Fibroblast of lung (primary cell): ENCODE measurements around the gene CMTM4. TPM values are rescaled to one million over a fixed set of nuclear protein-coding genes. Genes with fewer than 3 reads are reported as not detected.
"Not testable (repeated sequence)": the region's sequence is repeated elsewhere in the genome, so short reads cannot be mapped to it uniquely, and the experiment has no call there.

Experiments
- DNase-seq, 2 donors: peaks; one replicate each; pipeline versions ENCODE4 v3.0.0 to v3.0.0-alpha.2; 2010; ENCODE audit warnings: low read depth in 2 of 2
- H2AFZ ChIP-seq: 2 replicates; pipeline ENCODE4 v1.5.1; 2012; ENCODE audit warnings: low read length, control low read depth, inconsistent platforms
- H3K27ac ChIP-seq: 2 replicates; pipeline ENCODE4 v1.5.1; 2011; ENCODE audit warnings: low read length, control low read depth; ENCODE audit not compliant: insufficient read depth
- H3K27me3 ChIP-seq: 2 replicates; pipeline ENCODE4 v1.5.1; 2011; ENCODE audit warnings: mild to moderate bottlenecking, low read length; ENCODE audit not compliant: control insufficient read depth, insufficient read depth
- H3K36me3 ChIP-seq: 2 replicates; pipeline ENCODE4 v1.5.1; 2011; ENCODE audit warnings: low read length; ENCODE audit not compliant: control insufficient read depth, insufficient read depth
- H3K4me1 ChIP-seq: 2 replicates; pipeline ENCODE4 v1.5.1; 2011; ENCODE audit warnings: low read length; ENCODE audit not compliant: control insufficient read depth, insufficient read depth; ENCODE audit errors: extremely low read depth
- H3K4me2 ChIP-seq: 2 replicates; pipeline ENCODE4 v1.5.1; 2011; ENCODE audit warnings: low read length, control low read depth; ENCODE audit not compliant: insufficient read depth; ENCODE audit errors: extremely low read depth
- H3K4me3 ChIP-seq, 4 experiments: fragments of 200-600 bp in 1 of 4; sonication (generic) in 1 of 4; replicated peaks in 1 of 4; 2 replicates each; pipeline ENCODE4 v1.5.1; 2011 to 2016; ENCODE audit warnings: low read length in 4 of 4, low read depth in 3 of 4, mild to moderate bottlenecking in 3 of 4, control low read depth in 2 of 4, inconsistent platforms in 1 of 4, mixed read lengths in 1 of 4; ENCODE audit not compliant: insufficient read depth in 1 of 4; ENCODE audit errors: control extremely low read depth in 1 of 4
- H3K79me2 ChIP-seq: 2 replicates; pipeline ENCODE4 v1.5.1; 2012; ENCODE audit warnings: mild to moderate bottlenecking, low read length, inconsistent platforms; ENCODE audit not compliant: control insufficient read depth, insufficient read depth
- H3K9ac ChIP-seq: 2 replicates; pipeline ENCODE4 v1.5.1; 2011; ENCODE audit warnings: mild to moderate bottlenecking, low read length, control low read depth; ENCODE audit not compliant: insufficient read depth
- H3K9me3 ChIP-seq: 2 replicates; pipeline ENCODE4 v1.5.1; 2012; ENCODE audit warnings: low read depth, low read length; ENCODE audit not compliant: control insufficient read depth, insufficient read depth
- H4K20me1 ChIP-seq: 2 replicates; pipeline ENCODE4 v1.5.1; 2011; ENCODE audit warnings: low read length; ENCODE audit not compliant: control insufficient read depth, insufficient read depth; ENCODE audit errors: extremely low read depth
- CTCF ChIP-seq, 2 donors: IDR thresholded peaks in 1 of 2; conservative IDR thresholded peaks in 1 of 2; 1 replicate in 1 of 2; 2 replicates in 1 of 2; pipeline ENCODE4 v1.5.1; 2011 to 2012; ENCODE audit warnings: low read length in 2 of 2, control low read depth in 1 of 2, inconsistent platforms in 1 of 2, low read depth in 1 of 2, mild to moderate bottlenecking in 1 of 2
- EZH2 ChIP-seq: IDR thresholded peaks from 2 replicates; pipeline ENCODE4 v1.5.1; 2012; ENCODE audit warnings: low read length, control low read depth, mild to moderate bottlenecking; ENCODE audit errors: missing control alignments
- polyA plus RNA-seq, 2 donors: library from polyadenylated mRNA; depleted of rRNA in 1 of 2; stranded (reverse) in 1 of 2; unstranded in 1 of 2; fragments of >200 nt; gene quantifications; 2 replicates each; pipeline ENCODE4 v1.2.1, GENCODE V29; 2011 to 2012; ENCODE audit warnings: missing spikeins in 1 of 2
- total RNA-seq: library from RNA; depleted of rRNA; stranded (reverse); fragments of >200 nt; gene quantifications from 2 replicates; pipeline ENCODE4 v1.2.1, GENCODE V29; 2014

Gene CMTM4
- total and polyA plus RNA-seq, 2 donors (not counting 1 experiment from before 2014, with no cell fraction given) = 10.2 to 12.8 TPM

GRCh38 chr16:66616169-66616568 lies 80.4 kb downstream of the CMTM4 start:
- Histone ChIP-seq H3K79me2 (no peaks in the 10 kb centered on the region), H3K9me3 (no peaks in the 10 kb centered on the region), H3K9ac (no peak overlapping the region), H2AFZ (no peak overlapping the region), H3K27me3 (no peaks in the 10 kb centered on the region), H3K4me2 (no peak overlapping the region), H3K4me3 (no peak overlapping the region), H3K36me3 (peaks cover 5% of the 10 kb centered on the region), H3K27ac (no peak overlapping the region), H4K20me1 (no peaks in the 10 kb centered on the region), H3K4me1 (peaks cover 24% of the 10 kb centered on the region)
- DNase-seq = no peak
- TF ChIP-seq CTCF (conservative IDR thresholded peaks at IDR 0.05 in 1 of 2, IDR thresholded peaks at IDR 0.05 in 1 of 2; ENCODE audit: low read depth in 1 of 2, low read length in 2 of 2) (no peak), EZH2 (no peak)

- DNase-seq = no peak
- Histone ChIP-seq H3K79me2 (no peaks in the 10 kb centered on the region), H3K27me3 (no peaks in the 10 kb centered on the region), H2AFZ (no peak overlapping the region), H3K27ac (no peak overlapping the region), H3K4me3 (no peak overlapping the region), H4K20me1 (no peaks in the 10 kb centered on the region), H3K4me2 (no peak overlapping the region), H3K9me3 (no peaks in the 10 kb centered on the region), H3K4me1 (peaks cover 16% of the 10 kb centered on the region), H3K9ac (no peak overlapping the region), H3K36me3 (peaks cover 15% of the 10 kb centered on the region)
- TF ChIP-seq CTCF (conservative IDR thresholded peaks at IDR 0.05 in 1 of 2, IDR thresholded peaks at IDR 0.05 in 1 of 2; ENCODE audit: low read depth in 1 of 2, low read length in 2 of 2) (no peak), EZH2 (no peak)
Observed at GRCh38 chr16:66614161-66614802, 82.3 kb downstream of the CMTM4 start.

GRCh38 chr16:66612422-66612821 lies 84.1 kb downstream of the CMTM4 start:
- Histone ChIP-seq H3K4me2 (no peak overlapping the region), H3K79me2 (no peaks in the 10 kb centered on the region), H3K9me3 (no peaks in the 10 kb centered on the region), H3K9ac (no peak overlapping the region), H3K27ac (no peak overlapping the region), H3K4me3 (no peak overlapping the region), H4K20me1 (no peaks in the 10 kb centered on the region), H2AFZ (no peak overlapping the region), H3K4me1 (peaks cover 8% of the 10 kb centered on the region), H3K36me3 (peaks cover 19% of the 10 kb centered on the region), H3K27me3 (no peaks in the 10 kb centered on the region)
- DNase-seq = no peak
- TF ChIP-seq EZH2 = no peak
- no peak for TF ChIP-seq CTCF (conservative IDR thresholded peaks at IDR 0.05 in 1 of 2, IDR thresholded peaks at IDR 0.05 in 1 of 2; ENCODE audit: low read depth in 1 of 2, low read length in 2 of 2)

GRCh38 chr16:66611911-66612310 lies 84.6 kb downstream of the CMTM4 start:
- not testable (repeated sequence) for H3K9me3 ChIP-seq, H3K4me2 ChIP-seq, H4K20me1 ChIP-seq, DNase-seq, H3K4me1 ChIP-seq, H3K27ac ChIP-seq, H3K4me3 ChIP-seq, H3K79me2 ChIP-seq, H3K9ac ChIP-seq, H2AFZ ChIP-seq, H3K27me3 ChIP-seq
- peaks cover 19% of the 10 kb centered on the region for H3K36me3 ChIP-seq
